ENCODE data around the gene ZNF444.
"Not testable (repeated sequence)": the region's sequence is repeated elsewhere in the genome, so short reads cannot be mapped to it uniquely, and the experiment has no call there.

ZNF444 gene

GRCh38 chr19:56144376-56144775 lies 3.3 kb downstream of the ZNF444 start:
- Mint-ChIP-seq H3K36me3 (peaks cover 44% of the 10 kb centered on the region), H3K27ac (peak overlapping the region; percentile 69), H3K4me3 (no peak overlapping the region), H3K4me1 (peaks cover 46% of the 10 kb centered on the region), H3K9me3 (no peaks in the 10 kb centered on the region)
- DNase-seq (ENCODE audit: low spot score in 2 of 2) = no peak
- no peak for ATAC-seq

- Mint-ChIP-seq H3K4me1 (peaks cover 42% of the 10 kb centered on the region), H3K4me3 (no peak overlapping the region), H3K27ac (no peak overlapping the region), H3K36me3 (peaks cover 41% of the 10 kb centered on the region), H3K9me3 (no peaks in the 10 kb centered on the region)
- ATAC-seq = no peak
- no peak for DNase-seq (ENCODE audit: low spot score in 2 of 2)
These were observed 3.7 kb downstream of the ZNF444 start for GRCh38 chr19:56144831-56145230.

GRCh38 chr19:56145698-56146097 lies 4.6 kb downstream of the ZNF444 start:
- Mint-ChIP-seq H3K36me3 (peaks cover 32% of the 10 kb centered on the region), H3K27ac (no peak overlapping the region), H3K4me3 (no peak overlapping the region), H3K9me3 (no peaks in the 10 kb centered on the region), H3K4me1 (peaks cover 33% of the 10 kb centered on the region)
- DNase-seq (ENCODE audit: low spot score in 2 of 2) (no peak), ATAC-seq (no peak)

- no peaks in the 10 kb centered on the region for H3K9me3 Mint-ChIP-seq
- DNase-seq (ENCODE audit: low spot score in 2 of 2) (no peak), ATAC-seq (no peak)
- H3K27ac Mint-ChIP-seq = no peak overlapping the region
- no peak overlapping the region for H3K4me3 Mint-ChIP-seq
- H3K36me3 Mint-ChIP-seq = peaks cover 26% of the 10 kb centered on the region
- H3K4me1 Mint-ChIP-seq = peaks cover 27% of the 10 kb centered on the region
These were observed 5.8 kb downstream of the ZNF444 start for GRCh38 chr19:56146904-56147303.

GRCh38 chr19:56147307-56147706 lies 6.2 kb downstream of the ZNF444 start:
- Mint-ChIP-seq H3K9me3 (no peaks in the 10 kb centered on the region), H3K36me3 (peaks cover 26% of the 10 kb centered on the region), H3K4me1 (peaks cover 23% of the 10 kb centered on the region), H3K4me3 (no peak overlapping the region), H3K27ac (no peak overlapping the region)
- peak; percentile 22 for ATAC-seq
- DNase-seq (ENCODE audit: low spot score in 2 of 2) = no peak

- ATAC-seq (peak; percentile 31), DNase-seq (ENCODE audit: low spot score in 2 of 2) (no peak)
- H3K4me3 Mint-ChIP-seq = no peak overlapping the region
- H3K36me3 Mint-ChIP-seq = peaks cover 26% of the 10 kb centered on the region
- peaks cover 17% of the 10 kb centered on the region for H3K4me1 Mint-ChIP-seq
- no peak overlapping the region for H3K27ac Mint-ChIP-seq
- H3K9me3 Mint-ChIP-seq = no peaks in the 10 kb centered on the region
These were observed 7.0 kb downstream of the ZNF444 start for GRCh38 chr19:56148096-56148495.

GRCh38 chr19:56148955-56149655 lies 8.0 kb downstream of the ZNF444 start:
- Mint-ChIP-seq H3K36me3 (peaks cover 33% of the 10 kb centered on the region), H3K4me1 (peaks cover 16% of the 10 kb centered on the region)
- not testable (repeated sequence) for H3K9me3 Mint-ChIP-seq; H3K27ac Mint-ChIP-seq; H3K4me3 Mint-ChIP-seq; ATAC-seq; DNase-seq (ENCODE audit: low spot score in 2 of 2)

GRCh38 chr19:56149656-56150038 lies 8.6 kb downstream of the ZNF444 start:
- no peak for ATAC-seq
- H3K27ac Mint-ChIP-seq = no peak overlapping the region
- H3K4me3 Mint-ChIP-seq = no peak overlapping the region
- DNase-seq (ENCODE audit: low spot score in 2 of 2) = no peak
- H3K9me3 Mint-ChIP-seq = no peaks in the 10 kb centered on the region
- peaks cover 34% of the 10 kb centered on the region for H3K36me3 Mint-ChIP-seq
- peaks cover 11% of the 10 kb centered on the region for H3K4me1 Mint-ChIP-seq

- H3K36me3 Mint-ChIP-seq = peaks cover 39% of the 10 kb centered on the region
- no peak overlapping the region for H3K27ac Mint-ChIP-seq
- no peak overlapping the region for H3K4me3 Mint-ChIP-seq
- H3K9me3 Mint-ChIP-seq = no peaks in the 10 kb centered on the region
- no peak for ATAC-seq
- H3K4me1 Mint-ChIP-seq = peaks cover 7% of the 10 kb centered on the region
- DNase-seq (ENCODE audit: low spot score in 2 of 2) = no peak
These were observed 9.3 kb downstream of the ZNF444 start for GRCh38 chr19:56150358-56150757.

GRCh38 chr19:56152644-56153043 lies 11.6 kb downstream of the ZNF444 start:
- DNase-seq (ENCODE audit: low spot score in 2 of 2) (no peak), ATAC-seq (no peak)
- no peak overlapping the region for H3K4me3 Mint-ChIP-seq
- H3K27ac Mint-ChIP-seq = peak overlapping the region; percentile 79
- peaks cover 33% of the 10 kb centered on the region for H3K36me3 Mint-ChIP-seq
- H3K4me1 Mint-ChIP-seq = peaks cover 7% of the 10 kb centered on the region
- H3K9me3 Mint-ChIP-seq = no peaks in the 10 kb centered on the region

GRCh38 chr19:56153507-56153906 lies 12.4 kb downstream of the ZNF444 start:
- H3K4me3 Mint-ChIP-seq = no peak overlapping the region
- peaks cover 32% of the 10 kb centered on the region for H3K36me3 Mint-ChIP-seq
- ATAC-seq = no peak
- DNase-seq (ENCODE audit: low spot score in 2 of 2) = no peak
- H3K27ac Mint-ChIP-seq = peak overlapping the region; percentile 79
- peaks cover 7% of the 10 kb centered on the region for H3K4me1 Mint-ChIP-seq
- no peaks in the 10 kb centered on the region for H3K9me3 Mint-ChIP-seq

- H3K9me3 Mint-ChIP-seq = no peaks in the 10 kb centered on the region
- peaks cover 40% of the 10 kb centered on the region for H3K36me3 Mint-ChIP-seq
- DNase-seq (ENCODE audit: low spot score in 2 of 2) (no peak), ATAC-seq (no peak)
- H3K27ac Mint-ChIP-seq = no peak overlapping the region
- H3K4me1 Mint-ChIP-seq = peaks cover 14% of the 10 kb centered on the region
- no peak overlapping the region for H3K4me3 Mint-ChIP-seq
These were observed 14.1 kb downstream of the ZNF444 start for GRCh38 chr19:56155124-56155687.

- Mint-ChIP-seq H3K4me1 (peaks cover 14% of the 10 kb centered on the region), H3K9me3 (no peaks in the 10 kb centered on the region), H3K27ac (no peak overlapping the region), H3K4me3 (no peak overlapping the region), H3K36me3 (peaks cover 43% of the 10 kb centered on the region)
- ATAC-seq = no peak
- no peak for DNase-seq (ENCODE audit: low spot score in 2 of 2)
These were observed 15.7 kb downstream of the ZNF444 start for GRCh38 chr19:56156768-56157167.

- DNase-seq (ENCODE audit: low spot score in 2 of 2) = no peak
- Mint-ChIP-seq H3K36me3 (peaks cover 42% of the 10 kb centered on the region), H3K4me1 (peaks cover 12% of the 10 kb centered on the region), H3K27ac (no peak overlapping the region), H3K9me3 (no peaks in the 10 kb centered on the region), H3K4me3 (no peak overlapping the region)
- no peak for ATAC-seq
These were observed 17.2 kb downstream of the ZNF444 start for GRCh38 chr19:56158170-56158757.

GRCh38 chr19:56159009-56159559 lies 18.0 kb downstream of the ZNF444 start:
- peaks cover 7% of the 10 kb centered on the region for H3K4me1 Mint-ChIP-seq
- no peak overlapping the region for H3K27ac Mint-ChIP-seq
- no peak for ATAC-seq

More at GRCh38 chr19:56159009-56159559, 18.0 kb downstream of the ZNF444 start:
- H3K9me3 Mint-ChIP-seq = no peaks in the 10 kb centered on the region
- peaks cover 36% of the 10 kb centered on the region for H3K36me3 Mint-ChIP-seq
- no peak for DNase-seq (ENCODE audit: low spot score in 2 of 2)
- H3K4me3 Mint-ChIP-seq = no peak overlapping the region
